Measurements from ENCODE around the gene CCL7.

CCL7 gene

GRCh38 chr17:34287875-34288274 is 17.9 kb downstream of the CCL7 start:
- H3K4me3 Mint-ChIP-seq, result no peak overlapping the region
- TF ChIP-seq CTCF (IDR thresholded peaks at IDR 0.05), result no peak
- H3K27ac Mint-ChIP-seq, result no peak overlapping the region
- no peaks in the 10 kb centered on the region for H3K9me3 Mint-ChIP-seq
- H3K27me3 Mint-ChIP-seq (ENCODE audit: low read depth, poor library complexity), result peaks cover 15% of the 10 kb centered on the region
- DNase-seq, result no peak
- H3K4me1 Mint-ChIP-seq, result no peaks in the 10 kb centered on the region
- no peaks in the 10 kb centered on the region for H3K36me3 Mint-ChIP-seq (ENCODE audit: low read depth)

- no peaks in the 10 kb centered on the region for H3K36me3 Mint-ChIP-seq (ENCODE audit: low read depth)
- no peaks in the 10 kb centered on the region for H3K4me1 Mint-ChIP-seq
- peaks cover 10% of the 10 kb centered on the region for H3K27me3 Mint-ChIP-seq (ENCODE audit: low read depth, poor library complexity)
- no peak for TF ChIP-seq CTCF (IDR thresholded peaks at IDR 0.05)
- no peak for DNase-seq
- H3K27ac Mint-ChIP-seq, result no peak overlapping the region
- H3K4me3 Mint-ChIP-seq, result no peak overlapping the region
- peaks cover 3% of the 10 kb centered on the region for H3K9me3 Mint-ChIP-seq
Measured at GRCh38 chr17:34290586-34290985, 20.6 kb downstream of the CCL7 start.

- Mint-ChIP-seq H3K4me1 (no peaks in the 10 kb centered on the region), H3K27ac (no peak overlapping the region), H3K4me3 (no peak overlapping the region), H3K27me3 (ENCODE audit: low read depth, poor library complexity) (peaks cover 9% of the 10 kb centered on the region), H3K36me3 (ENCODE audit: low read depth) (no peaks in the 10 kb centered on the region), H3K9me3 (peaks cover 6% of the 10 kb centered on the region)
- DNase-seq, result no peak
- no peak for TF ChIP-seq CTCF (IDR thresholded peaks at IDR 0.05)
Measured at GRCh38 chr17:34291721-34292348, 21.8 kb downstream of the CCL7 start.

GRCh38 chr17:34299027-34299426 is 29.0 kb downstream of the CCL7 start:
- Mint-ChIP-seq H3K36me3 (ENCODE audit: low read depth) (no peaks in the 10 kb centered on the region), H3K4me3 (peak overlapping the region; percentile 30), H3K9me3 (peaks cover 10% of the 10 kb centered on the region), H3K27ac (no peak overlapping the region), H3K4me1 (peaks cover 17% of the 10 kb centered on the region), H3K27me3 (ENCODE audit: low read depth, poor library complexity) (peaks cover 6% of the 10 kb centered on the region)
- no peak for TF ChIP-seq CTCF (IDR thresholded peaks at IDR 0.05)
- no peak for DNase-seq

- H3K27ac Mint-ChIP-seq, result no peak overlapping the region
- H3K36me3 Mint-ChIP-seq (ENCODE audit: low read depth), result no peaks in the 10 kb centered on the region
- TF ChIP-seq CTCF (IDR thresholded peaks at IDR 0.05), result no peak
- peaks cover 17% of the 10 kb centered on the region for H3K4me1 Mint-ChIP-seq
- H3K4me3 Mint-ChIP-seq, result no peak overlapping the region
- DNase-seq, result no peak
- H3K9me3 Mint-ChIP-seq, result peaks cover 10% of the 10 kb centered on the region
- H3K27me3 Mint-ChIP-seq (ENCODE audit: low read depth, poor library complexity), result peaks cover 6% of the 10 kb centered on the region
Measured at GRCh38 chr17:34299956-34300577, 30.0 kb downstream of the CCL7 start.
